Prostate gland (tissue), 2 donors: ENCODE data around the gene TRIM37.

ENCODE experiments used
- CTCF ChIP-seq, 4 experiments: fragments of 200-600 bp in 2 of 4; fragments of 450-650 bp in 2 of 4; sonication (generic) in 2 of 4; IDR thresholded peaks; 1 replicate in 3 of 4; 2 replicates in 1 of 4; pipeline ENCODE4 v1.5.1; 2016 to 2019; ENCODE audit warnings: antibody characterized with exemption in 4 of 4, mild to moderate bottlenecking in 2 of 4, moderate library complexity in 2 of 4
- POLR2A ChIP-seq: fragments of 450-650 bp; IDR thresholded peaks from one replicate; pipeline ENCODE4 v1.6.1; 2016; ENCODE audit warnings: antibody characterized with exemption, mild to moderate bottlenecking
- POLR2AphosphoS5 ChIP-seq: sonication (generic); formaldehyde crosslinking; IDR thresholded peaks from one replicate; pipeline ENCODE4 v1.6.1; 2017; ENCODE audit warnings: antibody characterized with exemption

GRCh38 chr17:59131131-59131530, 24.5 kb upstream of the TRIM37 start:
- TF ChIP-seq POLR2AphosphoS5 (no peak), POLR2A (no peak), CTCF (IDR thresholded peaks at IDR 0.05) (no peak)
